GM12865 (cell line): ENCODE measurements around the gene EPB41L4B.
"Not testable (repeated sequence)": the region's sequence is repeated elsewhere in the genome, so short reads cannot be mapped to it uniquely, and the experiment has no call there.

Source experiments
- DNase-seq: peaks from one replicate; pipeline ENCODE4 v3.0.0; 2010; ENCODE audit warnings: low read depth
- H3K4me3 ChIP-seq: 2 replicates; pipeline ENCODE4 v1.5.1; 2011; ENCODE audit warnings: mild to moderate bottlenecking, low read depth, low read length, control low read depth
- TF ChIP-seq, protein P1 (sequence below): IDR thresholded peaks from 2 replicates; pipeline ENCODE4 v1.5.1; 2011; ENCODE audit warnings: low read length, control low read depth, low read depth, inconsistent platforms; ENCODE audit not compliant: insufficient read depth; ENCODE audit errors: missing control alignments

EPB41L4B gene

GRCh38 chr9:109133533-109133932, 187.3 kb downstream of the EPB41L4B start:
- TF ChIP-seq, protein P1, sequence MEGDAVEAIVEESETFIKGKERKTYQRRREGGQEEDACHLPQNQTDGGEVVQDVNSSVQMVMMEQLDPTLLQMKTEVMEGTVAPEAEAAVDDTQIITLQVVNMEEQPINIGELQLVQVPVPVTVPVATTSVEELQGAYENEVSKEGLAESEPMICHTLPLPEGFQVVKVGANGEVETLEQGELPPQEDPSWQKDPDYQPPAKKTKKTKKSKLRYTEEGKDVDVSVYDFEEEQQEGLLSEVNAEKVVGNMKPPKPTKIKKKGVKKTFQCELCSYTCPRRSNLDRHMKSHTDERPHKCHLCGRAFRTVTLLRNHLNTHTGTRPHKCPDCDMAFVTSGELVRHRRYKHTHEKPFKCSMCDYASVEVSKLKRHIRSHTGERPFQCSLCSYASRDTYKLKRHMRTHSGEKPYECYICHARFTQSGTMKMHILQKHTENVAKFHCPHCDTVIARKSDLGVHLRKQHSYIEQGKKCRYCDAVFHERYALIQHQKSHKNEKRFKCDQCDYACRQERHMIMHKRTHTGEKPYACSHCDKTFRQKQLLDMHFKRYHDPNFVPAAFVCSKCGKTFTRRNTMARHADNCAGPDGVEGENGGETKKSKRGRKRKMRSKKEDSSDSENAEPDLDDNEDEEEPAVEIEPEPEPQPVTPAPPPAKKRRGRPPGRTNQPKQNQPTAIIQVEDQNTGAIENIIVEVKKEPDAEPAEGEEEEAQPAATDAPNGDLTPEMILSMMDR: no peak
- DNase-seq: no peak
- H3K4me3 ChIP-seq: no peak overlapping the region

DNA sequence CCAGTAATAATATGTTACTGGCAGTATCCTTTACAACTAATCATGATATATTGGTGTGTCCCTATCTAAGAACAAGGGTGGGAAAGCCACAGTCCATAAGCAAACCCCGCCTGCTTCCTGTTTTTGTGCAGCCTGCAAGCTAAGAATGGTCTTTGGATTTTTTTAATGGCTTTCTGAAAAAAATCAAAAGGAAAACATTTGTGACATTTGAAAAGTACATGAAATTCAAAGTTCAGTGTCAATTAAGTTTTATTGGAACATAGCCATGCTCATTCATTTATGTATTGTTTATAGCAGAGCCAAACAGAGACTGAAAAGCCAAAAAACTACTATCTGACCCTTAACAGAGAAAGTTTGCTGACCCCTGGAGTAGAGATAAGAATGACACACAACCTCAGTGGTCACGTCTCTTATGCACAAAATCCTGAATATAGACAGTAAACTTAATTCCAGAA, 188.3 kb downstream of the EPB41L4B start:
- H3K4me3 ChIP-seq: no peak overlapping the region
- DNase-seq: no peak
- TF ChIP-seq, protein P1: no peak

DNA sequence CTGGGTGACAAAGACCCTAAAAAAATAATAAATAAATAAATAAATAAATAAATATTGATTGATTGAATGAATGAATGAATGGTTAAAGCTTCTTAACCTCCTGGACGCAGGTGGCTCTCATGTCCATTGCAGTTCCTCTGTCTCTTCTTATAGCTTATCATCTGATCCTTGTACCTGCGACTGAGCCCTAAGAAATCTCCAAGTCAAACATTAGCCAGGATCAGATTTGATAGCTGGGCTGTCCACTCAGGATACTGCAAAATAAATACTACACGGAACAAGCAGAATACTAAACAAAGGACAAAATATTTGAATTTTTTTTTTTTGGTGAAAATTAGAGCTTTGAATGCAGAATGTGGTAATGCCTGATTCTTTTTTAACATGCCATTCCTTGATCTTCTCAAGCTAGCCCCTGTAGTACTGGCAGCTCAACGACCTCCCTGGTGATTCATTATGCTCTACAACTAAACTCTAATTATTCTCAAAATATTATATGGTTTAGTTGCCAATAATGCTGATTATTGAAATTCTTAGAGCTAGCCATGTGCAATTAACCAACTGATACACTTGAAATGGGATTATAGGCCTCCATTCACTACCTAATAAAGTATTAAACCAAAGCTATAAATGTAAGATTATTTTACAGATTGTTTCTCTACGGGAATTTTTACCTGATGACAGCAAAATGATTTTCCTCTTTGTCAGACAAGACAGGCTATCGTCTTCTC, 191.2 kb downstream of the EPB41L4B start:
- no peak for DNase-seq
- TF ChIP-seq, protein P1: no peak

DNA sequence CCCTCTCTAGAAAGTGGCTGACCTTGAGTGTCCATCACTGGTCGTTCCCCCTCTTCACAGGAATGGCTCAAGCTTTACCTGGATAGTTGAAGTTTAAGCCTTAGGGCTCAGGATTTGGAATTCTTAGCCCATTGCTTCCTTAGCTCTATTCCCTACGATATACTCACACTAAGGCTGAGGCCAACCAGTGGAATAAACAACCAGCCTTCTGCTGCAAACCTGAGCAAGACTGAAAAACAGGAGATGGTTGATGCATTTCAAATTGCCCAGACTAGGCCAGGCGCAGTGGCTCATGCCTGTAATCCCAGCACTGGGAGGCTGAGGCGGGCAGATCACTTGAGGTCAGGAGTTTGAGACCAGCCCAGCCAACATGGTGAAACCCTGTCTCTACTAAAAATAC, 194.2 kb downstream of the EPB41L4B start:
- DNase-seq, H3K4me3 ChIP-seq: not testable (repeated sequence)

More for the DNA sequence above, 191.2 kb downstream of the EPB41L4B start:
- H3K4me3 ChIP-seq: no peak overlapping the region

DNA sequence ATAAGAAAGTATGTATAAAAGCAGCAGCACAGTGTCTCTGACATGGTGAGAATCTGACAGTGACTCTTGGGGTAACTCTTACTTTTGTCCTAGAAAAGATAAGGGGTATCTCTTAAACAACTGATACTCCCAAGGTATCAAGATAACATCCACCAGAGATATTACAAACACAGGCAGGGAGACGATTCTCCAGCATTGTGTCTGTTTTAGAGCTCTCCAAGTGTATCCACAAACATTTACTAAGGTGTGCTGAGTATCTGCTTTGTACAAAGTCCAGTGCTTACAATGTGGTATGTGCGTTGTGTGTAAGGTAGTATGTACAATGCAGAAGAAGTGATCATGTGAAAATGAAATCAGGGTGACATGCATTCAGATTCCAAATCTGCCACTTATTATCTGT, 196.7 kb downstream of the EPB41L4B start:
- TF ChIP-seq, protein P1: no peak
- no peak for DNase-seq
- no peak overlapping the region for H3K4me3 ChIP-seq

GRCh38 chr9:109122726-109123621, 197.9 kb downstream of the EPB41L4B start:
- TF ChIP-seq, protein P1: no peak
- H3K4me3 ChIP-seq: 0 out of 2 replicates have a peak overlapping the region, but pooled peaks have one; percentile 11
- peak; percentile 83 for DNase-seq
